ENCODE results near the gene CEP41. TPM values are rescaled to one million over a fixed set of nuclear protein-coding genes. Genes with fewer than 3 reads are reported as not detected.

Gene CEP41
- total and polyA plus RNA-seq, 4 donors: 2.3 to 3.5 (median 2.8) TPM

Small RNAs within 50 kb of the gene (small RNA-seq; reads per million reads assigned to genes)
- gene RF02148 (not detected), gene RF02149 (not detected), gene RF02150 (not detected)

Other genes with a start within 250 kb of the CEP41 start
- 10 to 100 TPM in 1 of 2 donors, 1 to 10 TPM in 1; 9.0 to 10.1 TPM for gene TMEM209, start 235.6 kb downstream of the CEP41 start, total RNA-seq
- 1 to 10 TPM; 4.5 to 9.0 TPM for gene TMEM209, start 235.6 kb downstream of the CEP41 start, polyA plus RNA-seq
- gene SSMEM1, start 233.2 kb downstream of the CEP41 start, total RNA-seq: not detected
- not detected for gene SSMEM1, start 233.2 kb downstream of the CEP41 start, polyA plus RNA-seq
- not detected for gene CPA2, start 174.2 kb downstream of the CEP41 start, total RNA-seq
- not detected for gene CPA2, start 174.2 kb downstream of the CEP41 start, polyA plus RNA-seq
- gene CPA4, start 147.9 kb downstream of the CEP41 start, total RNA-seq: under 1 TPM in 1 of 2 donors, not detected in 1; 0.05 TPM
- under 1 TPM in 1 of 2 donors, not detected in 1; 0.03 TPM for gene CPA4, start 147.9 kb downstream of the CEP41 start, polyA plus RNA-seq
- gene CPA5, start 96.2 kb downstream of the CEP41 start, total RNA-seq: not detected
- gene CPA5, start 96.2 kb downstream of the CEP41 start, polyA plus RNA-seq: under 1 TPM in 1 of 2 donors, not detected in 1; 0.33 TPM
- gene CPA1, start 60.5 kb downstream of the CEP41 start, total RNA-seq: under 1 TPM in 1 of 2 donors, not detected in 1; 0.42 TPM
- gene CPA1, start 60.5 kb downstream of the CEP41 start, polyA plus RNA-seq: under 1 TPM in 1 of 2 donors, not detected in 1; 0.07 TPM
- gene MEST, start 51.1 kb upstream of the CEP41 start, total RNA-seq: 10 to 100 TPM; 23.3 to 42.4 TPM
- gene MEST, start 51.1 kb upstream of the CEP41 start, polyA plus RNA-seq: 10 to 100 TPM; 12.6 to 22.7 TPM
- 10 to 100 TPM in 1 of 2 donors, 1 to 10 TPM in 1; 4.9 to 10.3 TPM for gene COPG2, start 227.7 kb upstream of the CEP41 start, total RNA-seq
- gene COPG2, start 227.7 kb upstream of the CEP41 start, polyA plus RNA-seq: 1 to 10 TPM in 1 of 2 donors, under 1 TPM in 1; 0.99 to 4.4 TPM
- gene TSGA13, start 245.5 kb upstream of the CEP41 start, total RNA-seq: not detected
- not detected for gene TSGA13, start 245.5 kb upstream of the CEP41 start, polyA plus RNA-seq